Measurements from ENCODE around the gene STAB2.

DNA sequence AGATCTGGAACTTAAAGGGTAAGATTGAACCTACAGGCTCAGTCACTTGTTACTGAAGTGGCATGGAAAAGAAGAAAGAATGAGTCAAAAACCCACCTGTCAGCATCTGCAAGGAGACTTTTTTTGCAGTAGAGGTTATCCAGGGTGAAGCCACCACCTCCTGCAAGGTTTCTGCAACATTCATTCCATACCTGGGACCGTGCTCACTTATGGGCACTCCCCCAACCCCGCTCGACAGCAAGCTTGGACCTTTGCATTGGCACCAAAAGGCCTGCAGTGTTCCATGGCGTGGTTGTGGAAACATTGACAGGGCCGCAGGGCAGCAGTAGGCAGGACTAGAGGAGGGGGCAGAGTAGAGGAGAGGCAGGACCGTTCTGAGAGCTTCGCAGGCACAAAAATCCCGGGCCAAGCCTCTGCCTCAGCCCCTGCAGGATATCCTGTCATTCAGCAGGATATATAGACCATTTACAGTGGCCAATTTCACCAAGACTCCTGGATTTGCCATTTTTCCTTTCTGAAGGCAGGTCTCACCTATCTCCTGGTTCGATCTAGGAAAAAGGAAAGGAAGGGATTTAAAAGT lies at the start of gene STAB2:
- TF ChIP-seq CTCF (IDR thresholded peaks at IDR 0.05) (no peak), EZH2 (IDR thresholded peaks at IDR 0.05) (no peak), EZH2phosphoT487 (IDR thresholded peaks at IDR 0.05) (no peak)

Measured in neural progenitor cell (in vitro differentiated cells).